GM18502 (cell line): ENCODE results near the gene PFKFB1.

ENCODE experiments used
- ATAC-seq: cut with Tn5 transposase; IDR thresholded peaks from one replicate; pipeline ENCODE4 v1.9.1; 2021; ENCODE audit warnings: mild to moderate bottlenecking; ENCODE audit not compliant: unreplicated experiment, poor library complexity

The PFKFB1 gene

GRCh38 chrX:54994099-54994498 is at the start of gene PFKFB1:
PFKFB1 (minus strand) TSS chrX:54994188; CDS start chrX:54994007, 181 bp downstream.
- no peak for ATAC-seq

- ATAC-seq = no peak
Observed at GRCh38 chrX:55041514-55041913, 47.5 kb upstream of the PFKFB1 start.

GRCh38 chrX:55039471-55039870 is 45.5 kb upstream of the PFKFB1 start:
- no peak for ATAC-seq

GRCh38 chrX:55033429-55033828 is 39.4 kb upstream of the PFKFB1 start:
- no peak for ATAC-seq

GRCh38 chrX:55030271-55031205 is 36.5 kb upstream of the PFKFB1 start, which contains the start of gene ALAS2:
ALAS2 (minus strand) TSS chrX:55030977; CDS start chrX:55026000, 4,977 bp downstream.
- no peak for ATAC-seq

GRCh38 chrX:55029291-55029690 is 35.3 kb upstream of the PFKFB1 start:
- no peak for ATAC-seq

- ATAC-seq = no peak
Observed at GRCh38 chrX:55028611-55029010, 34.6 kb upstream of the PFKFB1 start.

- ATAC-seq = no peak
Observed at GRCh38 chrX:55028040-55028439, 34.1 kb upstream of the PFKFB1 start.

GRCh38 chrX:55026840-55027239 is 32.9 kb upstream of the PFKFB1 start:
- no peak for ATAC-seq

- ATAC-seq = no peak
Observed at GRCh38 chrX:55026143-55026542, 32.2 kb upstream of the PFKFB1 start.

- no peak for ATAC-seq
Observed at GRCh38 chrX:55014897-55015299, 20.9 kb upstream of the PFKFB1 start.

GRCh38 chrX:55011294-55011693 is 17.3 kb upstream of the PFKFB1 start:
- no peak for ATAC-seq

GRCh38 chrX:55008571-55009358 is 14.8 kb upstream of the PFKFB1 start:
- no peak for ATAC-seq

GRCh38 chrX:55007656-55008055 is 13.7 kb upstream of the PFKFB1 start:
- ATAC-seq = no peak

- ATAC-seq = no peak
Observed at GRCh38 chrX:55006827-55007621, 13.0 kb upstream of the PFKFB1 start.

GRCh38 chrX:55005256-55005655 is 11.3 kb upstream of the PFKFB1 start:
- no peak for ATAC-seq

GRCh38 chrX:55004231-55004630 is 10.2 kb upstream of the PFKFB1 start:
- ATAC-seq = no peak

GRCh38 chrX:54999717-55000598 is 6.0 kb upstream of the PFKFB1 start, which contains the start of gene APEX2:
APEX2 (plus strand) TSS chrX:55000363; CDS start chrX:55000423, 60 bp downstream.
- peak; percentile 92 for ATAC-seq

- ATAC-seq = no peak
Observed at GRCh38 chrX:54995621-54996020, 1.6 kb upstream of the PFKFB1 start.
